K562 (cell line): ENCODE data around the gene GTF2I. TPM values are rescaled to one million over a fixed set of nuclear protein-coding genes. Genes with fewer than 3 reads are reported as not detected.
A peak's percentile ranks its signal among the peaks of the same experiment; 100 is the strongest.

Experiments used
- CBX1 ChIP-seq: sonication (generic); IDR thresholded peaks from 2 replicates; pipeline ENCODE4 v1.6.1; 2016; ENCODE audit warnings: antibody characterized with exemption, low read depth, mild to moderate bottlenecking
- FOXP1 ChIP-seq: sonication (generic); formaldehyde crosslinking; IDR thresholded peaks from 2 replicates; pipeline ENCODE4 v1.8.0; 2022; ENCODE audit warnings: mild to moderate bottlenecking, missing genetic modification reagents
- HMGN3 ChIP-seq: IDR thresholded peaks from 2 replicates; pipeline ENCODE4 v1.6.1; 2011; ENCODE audit warnings: borderline replicate concordance, low read depth, mild to moderate bottlenecking, mixed read lengths, low read length; ENCODE audit not compliant: insufficient read length; ENCODE audit errors: extremely low read depth
- NCOA2 ChIP-seq, 2 experiments: fragments of 450-650 bp; IDR thresholded peaks; 2 replicates each; pipeline ENCODE4 v1.6.1; 2018; ENCODE audit warnings: mild to moderate bottlenecking in 2 of 2, moderate library complexity in 1 of 2; ENCODE audit not compliant: partially characterized antibody in 2 of 2
- PHB2 ChIP-seq: fragments of 450-650 bp; IDR thresholded peaks from 2 replicates; pipeline ENCODE4 v1.6.1; 2017; ENCODE audit warnings: low read depth
- SMARCA5 ChIP-seq: fragments of 450-650 bp; IDR thresholded peaks from 2 replicates; pipeline ENCODE4 v1.6.1; 2016
- SP1 ChIP-seq: sonication (generic); formaldehyde crosslinking; IDR thresholded peaks from 2 replicates; pipeline ENCODE4 v1.8.1; 2022; ENCODE audit warnings: mild to moderate bottlenecking, missing genetic modification reagents
- SP2 ChIP-seq: IDR thresholded peaks from 2 replicates; pipeline ENCODE4 v1.6.1; 2011; ENCODE audit warnings: mild to moderate bottlenecking, low read depth, low read length, moderate library complexity; ENCODE audit not compliant: poor library complexity, severe bottlenecking; ENCODE audit errors: extremely low read depth
- TBL1XR1 ChIP-seq, 2 experiments: IDR thresholded peaks; 2 replicates each; pipeline ENCODE4 v1.6.1; 2012; ENCODE audit warnings: improper control_type of control experiment in 2 of 2, low read length in 2 of 2, mild to moderate bottlenecking in 1 of 2
- ZBTB1 ChIP-seq: sonication (generic); formaldehyde crosslinking; IDR thresholded peaks from 2 replicates; pipeline ENCODE4 v1.8.1; 2023; ENCODE audit warnings: missing genetic modification reagents, low read depth, mild to moderate bottlenecking, borderline replicate concordance
- ZNF140 ChIP-seq: fragments of 250-450 bp; sonication (Bioruptor Pico); IDR thresholded peaks from 2 replicates; pipeline ENCODE4 v1.8.0; 2021; ENCODE audit warnings: moderate library complexity, mild to moderate bottlenecking, inconsistent platforms
- ZNF146 ChIP-seq: IDR thresholded peaks from one replicate; pipeline ENCODE4 v1.6.1; 2018; ENCODE audit warnings: missing compliant biosample characterization; ENCODE audit not compliant: unreplicated experiment
- ZNF445 ChIP-seq: fragments of 250-450 bp; sonication (Bioruptor Pico); IDR thresholded peaks from 2 replicates; pipeline ENCODE4 v1.4.0; 2020; ENCODE audit warnings: low read depth, mild to moderate bottlenecking, moderate library complexity
- ZNF589 ChIP-seq: fragments of 200-800 bp; sonication (Bioruptor generic); IDR thresholded peaks from 2 replicates; pipeline ENCODE4 v1.6.1; 2016; ENCODE audit warnings: low read depth, missing genetic modification characterization, missing compliant biosample characterization
- polyA plus RNA-seq, 8 experiments: library from polyadenylated mRNA; depleted of rRNA in 4 of 8; stranded (reverse) in 5 of 8; unstranded in 3 of 8; fragments of >200 nt; fragmentation: Nextera tagmentation in 2 of 8; fragmentation: Illumina TruSeq in 1 of 8; extraction: Ambion mirVana in 2 of 8; extraction: Trizol in 1 of 8; gene quantifications; 2 replicates each; pipeline versions ENCODE4 v1.2.1 to v1.2.3, GENCODE V29; 2011 to 2014; ENCODE audit warnings: inconsistent platforms in 1 of 8, missing spikeins in 1 of 8
- total RNA-seq, 7 experiments: library from RNA; depleted of rRNA in 6 of 7; stranded (reverse); fragments of >200 nt in 6 of 7; fragmentation: Illumina TruSeq in 2 of 7; extraction: Trizol in 2 of 7; gene quantifications; 2 replicates each; pipeline versions ENCODE4 v1.2.1 to v1.2.3, GENCODE V29; 2011 to 2021; ENCODE audit warnings: low replicate concordance in 1 of 7
- TF ChIP-seq, protein P1 (sequence below), 2 experiments: fragments of 450-650 bp in 1 of 2; sonication (generic) in 1 of 2; formaldehyde crosslinking; conservative IDR thresholded peaks; 2 replicates each; pipeline versions ENCODE4 v1.4.0 to v1.8.1; 2020 to 2022; ENCODE audit warnings: mild to moderate bottlenecking in 1 of 2, missing genetic modification reagents in 1 of 2
- TF ChIP-seq, protein P2 (sequence below), 2 experiments: fragments of 450-650 bp in 1 of 2; sonication (generic) in 1 of 2; formaldehyde crosslinking in 1 of 2; IDR thresholded peaks; 2 replicates each; pipeline versions ENCODE4 v1.7.1 to v1.9.0; 2016 to 2022; ENCODE audit warnings: inconsistent platforms in 1 of 2, mild to moderate bottlenecking in 1 of 2, missing genetic modification reagents in 1 of 2

GTF2I gene
- total and polyA plus RNA-seq, 9 of the 15 experiments (the other 6 are each of a cell fraction or from before 2014, with no cell fraction given) = 8.4 to 161 (median 90.0) TPM

- TF ChIP-seq, protein P1, sequence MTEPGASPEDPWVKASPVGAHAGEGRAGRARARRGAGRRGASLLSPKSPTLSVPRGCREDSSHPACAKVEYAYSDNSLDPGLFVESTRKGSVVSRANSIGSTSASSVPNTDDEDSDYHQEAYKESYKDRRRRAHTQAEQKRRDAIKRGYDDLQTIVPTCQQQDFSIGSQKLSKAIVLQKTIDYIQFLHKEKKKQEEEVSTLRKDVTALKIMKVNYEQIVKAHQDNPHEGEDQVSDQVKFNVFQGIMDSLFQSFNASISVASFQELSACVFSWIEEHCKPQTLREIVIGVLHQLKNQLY (CRISPR knock-in tag; conservative IDR thresholded peaks at IDR 0.05) = no peak
- TF ChIP-seq ZBTB1 (CRISPR knock-in tag) (no peak), NCOA2 (IDR thresholded peaks at IDR 0.05; ENCODE audit: partially characterized antibody in 2 of 2) (no peak), FOXP1 (CRISPR knock-in tag) (no peak), ZNF140 (CRISPR knock-in tag) (no peak), HMGN3 (no peak), ZNF146 (CRISPR knock-in tag) (no peak), CBX1 (no peak), TBL1XR1 (IDR thresholded peaks at IDR 0.05; ENCODE audit: low read length in 2 of 2) (no peak), SMARCA5 (0 out of 2 replicates have a peak, but pooled peaks have one; percentile 13), PHB2 (0 out of 2 replicates have a peak, but pooled peaks have one; percentile 37), ZNF445 (no peak), SP1 (CRISPR knock-in tag) (no peak), ZNF589 (CRISPR knock-in tag) (peak; percentile 46; the same call in 1 of the 2 replicates), SP2 (no peak)
- TF ChIP-seq, protein P2, sequence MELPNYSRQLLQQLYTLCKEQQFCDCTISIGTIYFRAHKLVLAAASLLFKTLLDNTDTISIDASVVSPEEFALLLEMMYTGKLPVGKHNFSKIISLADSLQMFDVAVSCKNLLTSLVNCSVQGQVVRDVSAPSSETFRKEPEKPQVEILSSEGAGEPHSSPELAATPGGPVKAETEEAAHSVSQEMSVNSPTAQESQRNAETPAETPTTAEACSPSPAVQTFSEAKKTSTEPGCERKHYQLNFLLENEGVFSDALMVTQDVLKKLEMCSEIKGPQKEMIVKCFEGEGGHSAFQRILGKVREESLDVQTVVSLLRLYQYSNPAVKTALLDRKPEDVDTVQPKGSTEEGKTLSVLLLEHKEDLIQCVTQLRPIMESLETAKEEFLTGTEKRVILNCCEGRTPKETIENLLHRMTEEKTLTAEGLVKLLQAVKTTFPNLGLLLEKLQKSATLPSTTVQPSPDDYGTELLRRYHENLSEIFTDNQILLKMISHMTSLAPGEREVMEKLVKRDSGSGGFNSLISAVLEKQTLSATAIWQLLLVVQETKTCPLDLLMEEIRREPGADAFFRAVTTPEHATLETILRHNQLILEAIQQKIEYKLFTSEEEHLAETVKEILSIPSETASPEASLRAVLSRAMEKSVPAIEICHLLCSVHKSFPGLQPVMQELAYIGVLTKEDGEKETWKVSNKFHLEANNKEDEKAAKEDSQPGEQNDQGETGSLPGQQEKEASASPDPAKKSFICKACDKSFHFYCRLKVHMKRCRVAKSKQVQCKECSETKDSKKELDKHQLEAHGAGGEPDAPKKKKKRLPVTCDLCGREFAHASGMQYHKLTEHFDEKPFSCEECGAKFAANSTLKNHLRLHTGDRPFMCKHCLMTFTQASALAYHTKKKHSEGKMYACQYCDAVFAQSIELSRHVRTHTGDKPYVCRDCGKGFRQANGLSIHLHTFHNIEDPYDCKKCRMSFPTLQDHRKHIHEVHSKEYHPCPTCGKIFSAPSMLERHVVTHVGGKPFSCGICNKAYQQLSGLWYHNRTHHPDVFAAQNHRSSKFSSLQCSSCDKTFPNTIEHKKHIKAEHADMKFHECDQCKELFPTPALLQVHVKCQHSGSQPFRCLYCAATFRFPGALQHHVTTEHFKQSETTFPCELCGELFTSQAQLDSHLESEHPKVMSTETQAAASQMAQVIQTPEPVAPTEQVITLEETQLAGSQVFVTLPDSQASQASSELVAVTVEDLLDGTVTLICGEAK (IDR thresholded peaks at IDR 0.05) = peak; percentile 9; the same call in 1 of the 2 replicates
- TF ChIP-seq, protein P2 (CRISPR knock-in tag; IDR thresholded peaks at IDR 0.05) = no peak
These were observed 1.6 kb upstream of the GTF2I start (continued) for GRCh38 chr7:74655768-74656440.
